ENCODE measurements around the gene PRDM16.

PRDM16 gene

GRCh38 chr1:3430820-3431219, 361.8 kb downstream of the PRDM16 start:
- in situ Hi-C loops (cut with HindIII; ENCODE audit: low pct_unique_long_range_greater_than_20kb, low sequenced_read_pairs), result no loop called here
- TF ChIP-seq JUND (IDR thresholded peaks at IDR 0.05; ENCODE audit: low read depth), result no peak
- no peak for DNase-seq (ENCODE audit: low read depth in 1 of 2, low spot score in 1 of 2)

GRCh38 chr1:3431266-3431665, 362.3 kb downstream of the PRDM16 start:
- no peak for TF ChIP-seq JUND (IDR thresholded peaks at IDR 0.05; ENCODE audit: low read depth)
- in situ Hi-C loops (cut with HindIII; ENCODE audit: low pct_unique_long_range_greater_than_20kb, low sequenced_read_pairs), result no loop called here
- DNase-seq (ENCODE audit: low read depth in 1 of 2, low spot score in 1 of 2), result peak in 1 of 2 experiments; percentile 6

GRCh38 chr1:3431686-3432085, 362.7 kb downstream of the PRDM16 start:
- in situ Hi-C loops (cut with HindIII; ENCODE audit: low pct_unique_long_range_greater_than_20kb, low sequenced_read_pairs), result no loop called here
- DNase-seq (ENCODE audit: low read depth in 1 of 2, low spot score in 1 of 2), result no peak
- TF ChIP-seq JUND (IDR thresholded peaks at IDR 0.05; ENCODE audit: low read depth), result no peak

DNA sequence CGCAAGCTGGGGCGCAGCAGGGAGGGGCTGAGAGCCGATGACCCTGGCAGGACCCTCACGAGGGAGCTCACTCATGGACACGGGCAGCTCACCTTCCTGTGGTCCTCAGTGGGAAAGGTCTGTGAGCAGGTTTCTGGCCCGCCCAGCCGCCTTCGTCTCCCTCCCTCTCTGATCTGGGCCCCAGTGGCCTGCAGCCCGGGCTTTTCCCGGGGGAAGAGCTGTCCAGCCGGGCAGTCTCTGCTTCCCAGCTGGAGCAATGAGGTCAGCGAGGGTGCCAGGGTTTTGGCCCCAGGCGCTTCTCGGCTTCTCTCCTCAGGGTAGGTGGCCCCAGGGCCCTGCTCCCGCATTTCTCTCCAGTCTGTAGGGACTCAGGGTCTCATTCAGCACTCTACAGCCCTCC, 363.3 kb downstream of the PRDM16 start:
- no peak for DNase-seq (ENCODE audit: low read depth in 1 of 2, low spot score in 1 of 2)
- in situ Hi-C loops (cut with HindIII; ENCODE audit: low pct_unique_long_range_greater_than_20kb, low sequenced_read_pairs), result no loop called here
- no peak for TF ChIP-seq JUND (IDR thresholded peaks at IDR 0.05; ENCODE audit: low read depth)

- in situ Hi-C loops (cut with HindIII; ENCODE audit: low pct_unique_long_range_greater_than_20kb, low sequenced_read_pairs), result no loop called here
- no peak for DNase-seq (ENCODE audit: low read depth in 1 of 2, low spot score in 1 of 2)
- no peak for TF ChIP-seq JUND (IDR thresholded peaks at IDR 0.05; ENCODE audit: low read depth)
These were observed 364.1 kb downstream of the PRDM16 start for GRCh38 chr1:3433076-3433475.

- DNase-seq (ENCODE audit: low read depth in 1 of 2, low spot score in 1 of 2), result no peak
- in situ Hi-C loops (cut with HindIII; ENCODE audit: low pct_unique_long_range_greater_than_20kb, low sequenced_read_pairs), result no loop called here
- no peak for TF ChIP-seq JUND (IDR thresholded peaks at IDR 0.05; ENCODE audit: low read depth)
These were observed 364.8 kb downstream of the PRDM16 start for GRCh38 chr1:3433596-3434320.

DNA sequence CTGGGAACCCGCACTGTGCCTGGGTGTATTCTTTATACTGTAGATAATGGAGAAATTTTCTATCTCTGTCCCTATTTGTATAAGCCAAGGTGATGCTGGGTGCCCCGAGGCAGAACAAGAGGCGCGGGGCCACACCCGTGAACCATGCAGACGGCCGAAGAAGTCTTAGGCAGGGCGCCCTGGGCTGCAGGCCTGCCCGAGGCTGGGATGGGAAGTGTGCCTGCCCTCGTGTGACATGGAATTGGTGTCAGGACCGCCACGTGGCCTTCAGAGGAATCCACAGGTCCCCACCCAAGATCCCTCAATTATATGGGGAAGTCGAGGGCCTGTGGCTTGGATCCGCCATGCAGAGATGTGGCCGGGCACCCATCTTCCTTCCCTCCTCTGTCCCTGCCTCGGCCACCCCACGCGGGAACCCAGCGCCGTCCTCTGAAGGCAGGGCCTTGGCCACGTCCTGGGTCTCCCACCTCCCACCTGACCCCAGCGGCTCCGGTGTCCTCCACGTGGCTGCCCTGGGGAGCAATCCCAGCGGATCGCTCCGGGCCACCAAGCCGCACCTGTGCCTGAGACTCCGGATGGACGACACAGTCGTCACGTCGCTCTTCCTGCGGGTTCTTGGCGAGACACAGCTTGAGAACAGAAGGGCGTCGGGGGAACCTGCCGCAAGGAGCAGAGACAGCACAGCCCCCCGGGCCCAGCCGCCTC, 365.6 kb downstream of the PRDM16 start:
- TF ChIP-seq JUND (IDR thresholded peaks at IDR 0.05; ENCODE audit: low read depth), result no peak
- DNase-seq (ENCODE audit: low read depth in 1 of 2, low spot score in 1 of 2), result no peak
- in situ Hi-C loops (cut with HindIII; ENCODE audit: low pct_unique_long_range_greater_than_20kb, low sequenced_read_pairs), result no loop called here

DNA sequence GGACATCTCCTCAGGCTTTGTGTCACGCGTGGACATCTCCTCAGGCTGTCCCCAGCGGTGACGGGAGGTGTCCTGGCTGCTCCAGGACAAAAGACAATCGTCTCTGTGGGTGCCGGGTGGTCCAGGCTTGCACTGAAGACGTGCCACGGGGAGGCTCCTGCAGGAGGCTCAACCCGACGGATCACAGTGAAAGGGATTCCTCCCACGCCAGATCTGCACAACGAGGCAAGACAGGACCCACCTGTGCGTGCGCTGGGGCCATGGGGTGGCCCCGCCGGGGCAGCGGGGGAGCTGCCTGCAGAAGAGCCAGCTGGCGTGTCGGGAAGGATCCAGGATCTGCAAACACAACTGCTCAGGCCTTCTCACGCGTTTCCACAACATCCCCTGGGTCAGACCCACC, 366.7 kb downstream of the PRDM16 start:
- in situ Hi-C loops (cut with HindIII; ENCODE audit: low pct_unique_long_range_greater_than_20kb, low sequenced_read_pairs), result no loop called here
- TF ChIP-seq JUND (IDR thresholded peaks at IDR 0.05; ENCODE audit: low read depth), result no peak
- DNase-seq (ENCODE audit: low read depth in 1 of 2, low spot score in 1 of 2), result no peak

DNA sequence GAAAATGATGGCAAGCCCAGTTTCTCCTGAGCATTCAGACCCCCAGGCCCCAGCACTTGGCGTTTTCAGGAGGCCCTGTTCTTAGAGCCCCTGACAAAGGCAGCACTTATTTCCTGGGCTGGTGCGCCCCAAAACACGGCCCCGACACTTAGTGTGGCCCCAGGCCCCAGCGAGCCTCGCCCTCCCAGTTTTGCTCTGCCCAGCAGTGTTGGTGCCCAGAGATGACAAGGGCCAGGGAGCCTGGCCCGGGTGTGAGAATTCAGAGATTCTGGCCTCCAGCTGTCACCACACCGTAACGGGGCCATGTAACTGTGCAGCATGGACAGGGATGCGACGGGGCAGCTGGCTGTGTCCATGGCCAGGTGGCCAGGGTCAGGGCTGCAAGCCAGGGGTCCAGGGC, 367.4 kb downstream of the PRDM16 start:
- DNase-seq (ENCODE audit: low read depth in 1 of 2, low spot score in 1 of 2), result no peak
- TF ChIP-seq JUND (IDR thresholded peaks at IDR 0.05; ENCODE audit: low read depth), result no peak
- in situ Hi-C loops (cut with HindIII; ENCODE audit: low pct_unique_long_range_greater_than_20kb, low sequenced_read_pairs), result no loop called here

GRCh38 chr1:3436901-3437300, 367.9 kb downstream of the PRDM16 start:
- no peak for DNase-seq (ENCODE audit: low read depth in 1 of 2, low spot score in 1 of 2)
- no peak for TF ChIP-seq JUND (IDR thresholded peaks at IDR 0.05; ENCODE audit: low read depth)
- in situ Hi-C loops (cut with HindIII; ENCODE audit: low pct_unique_long_range_greater_than_20kb, low sequenced_read_pairs), result no loop called here

DNA sequence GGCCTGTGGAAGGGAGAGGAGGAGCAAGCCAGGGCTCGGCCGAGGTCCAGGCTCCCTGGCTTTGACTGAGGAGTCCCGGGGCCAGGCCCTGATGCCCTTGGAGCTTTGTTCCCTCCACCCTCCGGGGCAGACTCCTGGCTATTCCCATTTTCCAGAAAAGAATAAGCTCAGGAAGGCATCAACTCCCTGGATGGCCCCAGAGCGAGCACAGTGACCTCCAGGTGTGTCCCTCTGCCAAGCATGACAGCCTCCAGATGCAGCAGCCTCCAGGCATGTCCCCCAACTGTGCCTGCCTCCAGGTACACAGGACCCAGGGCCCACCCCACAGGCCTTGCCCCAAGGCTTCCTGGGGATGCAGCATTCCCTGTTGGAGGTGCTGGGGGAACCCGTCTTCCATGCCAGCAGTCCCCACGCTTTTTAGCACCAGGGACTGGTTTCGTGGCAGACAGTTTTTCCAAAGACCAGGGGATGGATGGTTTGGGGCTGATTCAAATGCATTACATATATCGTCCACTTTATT, 369.7 kb downstream of the PRDM16 start:
- in situ Hi-C loops (cut with HindIII; ENCODE audit: low pct_unique_long_range_greater_than_20kb, low sequenced_read_pairs), result no loop called here
- no peak for TF ChIP-seq JUND (IDR thresholded peaks at IDR 0.05; ENCODE audit: low read depth)
- DNase-seq (ENCODE audit: low read depth in 1 of 2, low spot score in 1 of 2), result no peak

DNA sequence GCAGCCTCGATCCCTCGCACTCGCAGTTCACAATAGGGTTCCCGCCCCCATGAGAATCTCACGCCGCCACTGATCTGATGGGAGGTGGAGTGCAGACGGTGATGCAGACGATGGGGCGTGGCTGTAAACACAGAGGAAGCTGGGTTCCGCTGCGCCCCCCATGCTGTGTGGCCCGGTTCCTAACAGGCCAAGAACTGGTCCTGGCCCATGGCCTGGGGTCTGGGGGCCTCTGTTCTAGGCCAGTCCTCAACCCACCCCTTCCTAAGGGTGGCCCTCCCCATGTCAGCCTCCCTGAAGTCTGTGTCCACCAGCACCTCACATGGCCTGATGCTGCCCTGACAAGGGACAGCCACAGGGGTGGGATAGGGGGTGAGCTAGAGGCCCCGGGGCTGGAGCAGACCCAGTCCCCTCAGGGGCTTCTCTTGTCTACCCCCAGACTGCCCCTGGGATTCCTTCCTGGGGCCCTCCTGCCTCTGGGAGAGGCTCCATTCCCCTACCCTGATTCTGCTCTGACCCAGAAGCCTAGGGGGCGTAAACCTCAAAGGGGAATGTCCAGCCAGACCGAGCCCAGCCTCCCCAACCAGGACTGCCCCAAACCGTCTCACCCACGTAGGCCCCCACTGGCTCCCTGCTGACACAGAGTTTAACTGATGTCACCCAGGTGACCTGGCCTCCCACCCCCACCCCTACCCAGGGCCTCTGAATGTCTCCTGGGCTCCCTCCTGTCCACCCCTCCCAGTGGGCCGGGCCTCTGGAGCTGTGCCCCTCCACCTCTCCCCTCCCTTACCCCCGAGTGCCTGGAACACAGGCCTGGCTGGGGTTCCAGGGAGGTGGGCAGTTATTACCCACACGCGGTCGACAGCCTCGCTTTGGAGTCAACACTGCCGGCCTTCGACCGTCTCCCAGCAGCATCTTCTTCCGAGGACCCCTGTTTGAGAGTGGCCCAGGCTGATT, 370.6 kb downstream of the PRDM16 start:
- no peak for TF ChIP-seq JUND (IDR thresholded peaks at IDR 0.05; ENCODE audit: low read depth)
- in situ Hi-C loops (cut with HindIII; ENCODE audit: low pct_unique_long_range_greater_than_20kb, low sequenced_read_pairs), result no loop called here
- no peak for DNase-seq (ENCODE audit: low read depth in 1 of 2, low spot score in 1 of 2)

Measured in T47D (cell line).